Chondrocyte (in vitro differentiated cells): ENCODE results near the gene LAMB4. TPM values are rescaled to one million over a fixed set of nuclear protein-coding genes. Genes with fewer than 3 reads are reported as not detected.

Experiments used
- DNase-seq: peaks from one replicate; pipeline ENCODE4 v3.0.0; 2021; ENCODE audit warnings: mixed read lengths, low spot score
- H3K27ac Mint-ChIP-seq: one replicate; pipeline ENCODE4 v1.8.0; 2021; ENCODE audit warnings: mild to moderate bottlenecking, moderate library complexity, mixed read lengths; ENCODE audit not compliant: unreplicated experiment
- H3K27me3 Mint-ChIP-seq: 2 replicates; pipeline ENCODE4 v1.8.0; 2021; ENCODE audit warnings: low read depth, mixed read lengths
- H3K36me3 Mint-ChIP-seq: 2 replicates; pipeline ENCODE4 v1.8.0; 2021; ENCODE audit warnings: low read depth, mixed read lengths
- H3K4me1 Mint-ChIP-seq: 2 replicates; pipeline ENCODE4 v1.8.0; 2021; ENCODE audit warnings: low read depth, mild to moderate bottlenecking, mixed read lengths
- H3K4me3 Mint-ChIP-seq: one replicate; pipeline ENCODE4 v1.8.0; 2021; ENCODE audit warnings: mild to moderate bottlenecking, moderate library complexity, mixed read lengths; ENCODE audit not compliant: unreplicated experiment
- H3K9me3 Mint-ChIP-seq: 2 replicates; pipeline ENCODE4 v1.8.0; 2021; ENCODE audit warnings: low read depth, mixed read lengths
- CTCF ChIP-seq: fragments of 200-600 bp; sonication (generic); IDR thresholded peaks from 2 replicates; pipeline ENCODE4 v1.5.0; 2021; ENCODE audit warnings: antibody characterized with exemption, mild to moderate bottlenecking, moderate library complexity
- total RNA-seq: library from RNA; stranded (reverse); gene quantifications from 3 replicates; pipeline ENCODE4 v1.2.1, GENCODE V29; 2021

LAMB4 gene
- total RNA-seq, 1 donor from 2014 or later, result not detected

GRCh38 chr7:108045669-108046068 is 84.5 kb downstream of the LAMB4 start:
- no peak for TF ChIP-seq CTCF
- H3K4me3 Mint-ChIP-seq, result no peak overlapping the region
- no peaks in the 10 kb centered on the region for H3K27me3 Mint-ChIP-seq
- H3K4me1 Mint-ChIP-seq, result peaks cover 21% of the 10 kb centered on the region
- DNase-seq, result no peak
- no peaks in the 10 kb centered on the region for H3K36me3 Mint-ChIP-seq
- H3K27ac Mint-ChIP-seq, result peak overlapping the region; percentile 90
- H3K9me3 Mint-ChIP-seq, result no peaks in the 10 kb centered on the region

GRCh38 chr7:108045154-108045553 is 85.0 kb downstream of the LAMB4 start:
- Mint-ChIP-seq H3K4me3 (no peak overlapping the region), H3K36me3 (no peaks in the 10 kb centered on the region), H3K27me3 (no peaks in the 10 kb centered on the region), H3K9me3 (no peaks in the 10 kb centered on the region), H3K27ac (peak overlapping the region; percentile 90), H3K4me1 (peaks cover 19% of the 10 kb centered on the region)
- no peak for TF ChIP-seq CTCF
- no peak for DNase-seq

GRCh38 chr7:108044345-108044744 is 85.8 kb downstream of the LAMB4 start:
- Mint-ChIP-seq H3K4me1 (peaks cover 24% of the 10 kb centered on the region), H3K36me3 (no peaks in the 10 kb centered on the region), H3K9me3 (no peaks in the 10 kb centered on the region), H3K27me3 (no peaks in the 10 kb centered on the region), H3K27ac (peak overlapping the region; percentile 90), H3K4me3 (no peak overlapping the region)
- DNase-seq, result no peak
- no peak for TF ChIP-seq CTCF

- DNase-seq, result no peak
- Mint-ChIP-seq H3K4me1 (peaks cover 24% of the 10 kb centered on the region), H3K36me3 (no peaks in the 10 kb centered on the region), H3K27me3 (no peaks in the 10 kb centered on the region), H3K27ac (peak overlapping the region; percentile 54), H3K4me3 (no peak overlapping the region), H3K9me3 (no peaks in the 10 kb centered on the region)
- TF ChIP-seq CTCF, result no peak
Observed at GRCh38 chr7:108038986-108039385, 91.2 kb downstream of the LAMB4 start.

GRCh38 chr7:108037741-108038140 is 92.4 kb downstream of the LAMB4 start:
- Mint-ChIP-seq H3K27ac (no peak overlapping the region), H3K4me3 (no peak overlapping the region), H3K36me3 (no peaks in the 10 kb centered on the region), H3K4me1 (peaks cover 21% of the 10 kb centered on the region), H3K9me3 (no peaks in the 10 kb centered on the region), H3K27me3 (no peaks in the 10 kb centered on the region)
- DNase-seq, result no peak
- no peak for TF ChIP-seq CTCF
